GM12891 (cell line): ENCODE results near the gene HABP2.

Experiments used
- PAX5 ChIP-seq: IDR thresholded peaks from 2 replicates; pipeline ENCODE4 v1.6.1; 2011; ENCODE audit warnings: low read length, moderate library complexity, mild to moderate bottlenecking; ENCODE audit not compliant: insufficient read depth, severe bottlenecking
- POLR2A ChIP-seq: IDR thresholded peaks from 2 replicates; pipeline ENCODE4 v1.6.1; 2011; ENCODE audit warnings: low read depth, low read length, control low read depth
- POLR2AphosphoS5 ChIP-seq: IDR thresholded peaks from 2 replicates; pipeline ENCODE4 v1.6.1; 2011; ENCODE audit warnings: low read depth, low read length, control low read depth

DNA sequence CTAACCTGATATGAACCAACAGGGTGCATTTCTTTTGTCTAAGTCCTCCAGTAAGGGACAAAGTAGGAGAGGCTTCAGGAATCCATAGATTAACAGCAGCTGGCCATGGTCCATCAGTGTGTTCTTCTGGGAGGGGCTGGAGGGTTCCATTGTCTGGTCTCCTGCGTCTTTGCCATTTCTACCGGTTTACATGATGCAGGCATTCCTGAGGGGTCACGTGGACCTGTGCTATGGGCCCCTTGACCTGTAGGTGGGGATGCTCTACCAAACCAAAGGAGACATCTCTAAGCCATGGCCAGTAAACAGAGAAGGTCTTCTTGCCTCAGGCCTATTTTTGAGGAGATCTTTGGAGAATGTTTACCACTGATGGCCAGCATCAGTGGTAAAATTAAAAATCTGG, 28.7 kb upstream of the HABP2 start:
- TF ChIP-seq POLR2A (no peak), PAX5 (no peak), POLR2AphosphoS5 (no peak)
